Bronchial epithelial cell (primary cell): Measurements from ENCODE around the gene PCSK2. TPM values are rescaled to one million over a fixed set of nuclear protein-coding genes. Genes with fewer than 3 reads are reported as not detected.
A peak's percentile ranks its signal among the peaks of the same experiment; 100 is the strongest.
"Not testable (repeated sequence)": the region's sequence is repeated elsewhere in the genome, so short reads cannot be mapped to it uniquely, and the experiment has no call there.

Source experiments
- DNase-seq: peaks from one replicate; pipeline ENCODE4 v3.0.0-alpha.2; 2010; ENCODE audit warnings: low read depth
- FAIRE-seq: peaks from 2 replicates; lab custom pipeline; 2011; peaks lifted over from hg19 to GRCh38; lab: Jason Lieb, UNC
- H3K27me3 ChIP-seq: 2 replicates; pipeline ENCODE4 v1.5.1; 2011; ENCODE audit warnings: low read length; ENCODE audit not compliant: control insufficient read depth, insufficient read depth
- H3K36me3 ChIP-seq: 2 replicates; pipeline ENCODE4 v1.5.1; 2011; ENCODE audit warnings: low read length; ENCODE audit not compliant: control insufficient read depth, insufficient read depth
- H3K4me3 ChIP-seq: 2 replicates; pipeline ENCODE4 v1.5.1; 2011; ENCODE audit warnings: mild to moderate bottlenecking, low read depth, low read length, control low read depth
- CTCF ChIP-seq: IDR thresholded peaks from 2 replicates; pipeline ENCODE4 v1.5.1; 2011; ENCODE audit warnings: mild to moderate bottlenecking, moderate library complexity, low read length, control low read depth, inconsistent platforms; ENCODE audit not compliant: insufficient read depth, severe bottlenecking
- total RNA-seq: library from RNA; depleted of rRNA; stranded (reverse); fragments of >200 nt; gene quantifications from 2 replicates; pipeline ENCODE4 v1.2.1, GENCODE V29; 2014

The PCSK2 gene
- total RNA-seq, 1 donor from 2014 or later = not detected

- Histone ChIP-seq H3K36me3 (no peaks in the 10 kb centered on the region), H3K27me3 (no peaks in the 10 kb centered on the region), H3K4me3 (no peak overlapping the region)
- no peak for TF ChIP-seq CTCF
- DNase-seq = no peak
- no peak for FAIRE-seq
These were observed 24.8 kb upstream of the PCSK2 start for GRCh38 chr20:17202030-17202429.

- H3K27me3 ChIP-seq = no peaks in the 10 kb centered on the region
- no peaks in the 10 kb centered on the region for H3K36me3 ChIP-seq
- TF ChIP-seq CTCF = no peak
- H3K4me3 ChIP-seq = no peak overlapping the region
- DNase-seq = no peak
- no peak for FAIRE-seq
These were observed 24.2 kb upstream of the PCSK2 start for GRCh38 chr20:17202673-17203072.

- Histone ChIP-seq H3K36me3 (no peaks in the 10 kb centered on the region), H3K4me3 (no peak overlapping the region), H3K27me3 (no peaks in the 10 kb centered on the region)
- FAIRE-seq (no peak), DNase-seq (no peak)
- no peak for TF ChIP-seq CTCF
These were observed 21.6 kb upstream of the PCSK2 start for GRCh38 chr20:17205084-17205813.

GRCh38 chr20:17210387-17210786, 16.5 kb upstream of the PCSK2 start:
- H3K27me3 ChIP-seq = no peaks in the 10 kb centered on the region
- H3K4me3 ChIP-seq = no peak overlapping the region
- DNase-seq = no peak
- no peak for TF ChIP-seq CTCF
- no peak for FAIRE-seq
- H3K36me3 ChIP-seq = no peaks in the 10 kb centered on the region

- FAIRE-seq = peak; percentile 89
- TF ChIP-seq CTCF = no peak
- peak; percentile 74 for DNase-seq
These were observed 15.9 kb upstream of the PCSK2 start for GRCh38 chr20:17210983-17211382.

GRCh38 chr20:17215167-17215566, 11.7 kb upstream of the PCSK2 start:
- Histone ChIP-seq H3K4me3 (no peak overlapping the region), H3K36me3 (no peaks in the 10 kb centered on the region), H3K27me3 (no peaks in the 10 kb centered on the region)
- DNase-seq (no peak), FAIRE-seq (no peak)
- TF ChIP-seq CTCF = no peak

More at GRCh38 chr20:17210983-17211382, 15.9 kb upstream of the PCSK2 start:
- no peaks in the 10 kb centered on the region for H3K27me3 ChIP-seq
- no peaks in the 10 kb centered on the region for H3K36me3 ChIP-seq
- H3K4me3 ChIP-seq = no peak overlapping the region

GRCh38 chr20:17219856-17220255, 7.0 kb upstream of the PCSK2 start:
- H3K27me3 ChIP-seq, H3K36me3 ChIP-seq: not testable (repeated sequence)
- FAIRE-seq = peak; percentile 7

More at GRCh38 chr20:17219856-17220255, 7.0 kb upstream of the PCSK2 start:
- not testable (repeated sequence) for DNase-seq, H3K4me3 ChIP-seq
